Hematopoietic multipotent progenitor cell treated with erythropoietin and hydrocortisone succinate and interleukin-3 and kit ligand, for 15 days (in vitro differentiated cells): ENCODE results near the gene C5orf58.

ENCODE experiments used
- DNase-seq: peaks from one replicate; pipeline ENCODE4 v3.0.0-alpha.2; 2015; ENCODE audit warnings: low spot score

Gene C5orf58

DNA sequence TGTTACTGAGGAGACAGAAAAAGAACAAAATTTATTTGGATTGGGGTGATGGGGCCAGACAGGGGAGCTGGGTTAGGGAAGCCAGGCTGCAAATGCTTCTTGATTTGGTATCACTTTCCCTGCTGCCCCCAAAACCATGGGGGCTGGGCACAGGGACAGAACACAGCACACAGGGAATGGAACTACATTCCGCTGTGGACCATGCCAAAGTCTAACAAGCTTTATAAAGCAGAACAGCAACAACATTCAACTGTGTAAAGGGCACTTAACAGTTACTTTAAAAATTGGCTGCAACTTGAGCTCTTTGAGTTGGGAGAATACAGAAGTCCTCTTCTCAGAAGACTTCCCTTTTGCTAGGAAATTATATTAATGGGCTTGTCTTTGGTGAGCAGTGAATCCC, 23.8 kb downstream of the C5orf58 start:
- DNase-seq, result no peak

GRCh38 chr5:170257370-170257769, 24.6 kb downstream of the C5orf58 start:
- DNase-seq, result no peak

DNA sequence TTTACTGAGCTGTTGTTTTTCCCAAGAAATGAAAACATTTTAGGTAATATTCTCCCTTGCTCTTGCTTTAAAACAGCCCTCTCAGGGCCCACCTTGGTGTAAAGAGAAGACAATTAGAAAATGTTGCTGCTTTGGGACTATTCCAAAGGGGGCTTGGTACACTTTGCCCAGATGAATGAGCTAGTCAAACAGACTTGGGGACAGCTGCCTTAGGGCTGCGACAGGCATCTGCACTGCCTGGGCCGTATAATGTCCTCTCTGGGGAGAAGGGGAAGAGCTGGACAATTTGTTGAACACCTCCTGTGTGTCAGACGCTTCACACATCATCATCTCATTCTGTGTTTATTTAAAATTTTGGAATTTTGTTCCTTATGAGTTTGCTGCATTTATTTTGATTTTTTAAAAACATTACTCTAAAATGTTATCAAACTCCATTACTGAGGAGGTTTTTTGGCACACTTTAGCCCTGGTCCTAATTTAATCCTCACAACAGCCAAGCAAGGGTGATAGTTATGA, 28.8 kb downstream of the C5orf58 start:
- no peak for DNase-seq

DNA sequence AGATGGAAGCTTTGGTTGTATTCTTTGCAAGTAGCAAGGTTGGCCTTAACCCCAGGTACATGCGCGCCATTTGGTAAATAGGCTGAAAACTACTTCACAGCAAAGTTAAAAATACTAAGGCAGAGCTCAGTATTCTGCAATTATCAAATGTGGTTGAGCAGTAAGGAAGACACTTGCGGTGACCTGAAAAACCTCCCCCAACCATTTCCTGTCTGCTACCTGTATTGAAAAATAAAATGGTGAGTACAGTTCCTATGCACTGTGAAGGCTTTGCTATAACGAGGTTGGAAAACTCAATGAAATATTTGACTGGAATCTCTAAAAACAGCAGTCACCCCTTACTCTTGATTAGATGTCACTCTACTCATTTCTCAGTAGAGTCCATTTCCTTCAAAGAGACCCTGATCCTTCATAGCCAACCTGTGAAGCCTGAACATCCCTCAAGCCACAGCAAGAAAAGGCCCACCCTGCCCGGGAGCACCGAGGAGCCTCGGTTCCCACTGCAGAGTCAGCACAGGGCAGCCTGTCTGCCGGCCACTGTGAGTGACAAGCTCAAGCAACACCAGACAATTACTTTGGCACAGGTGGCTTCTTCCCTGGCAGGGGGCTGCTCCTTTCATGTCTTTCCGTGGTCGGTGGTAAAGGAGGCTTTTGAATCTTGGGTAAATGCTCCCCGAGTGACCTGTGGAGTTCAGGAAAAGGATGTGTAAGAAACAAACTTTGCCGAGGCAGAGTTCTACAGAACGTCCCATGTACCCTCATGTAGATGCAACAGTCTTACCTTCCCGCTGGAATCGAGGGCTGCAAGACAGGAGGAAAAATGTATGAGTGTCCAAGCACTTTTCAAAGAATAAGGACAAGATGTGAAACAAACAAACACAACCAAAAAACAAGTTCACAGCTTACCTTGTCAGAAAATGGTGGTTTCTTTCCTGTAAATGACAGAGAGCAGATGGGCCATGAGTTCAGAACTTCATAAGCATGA, 29.6 kb downstream of the C5orf58 start:
- no peak for DNase-seq

- DNase-seq, result no peak
Measured at GRCh38 chr5:170263906-170264305, 31.1 kb downstream of the C5orf58 start.

GRCh38 chr5:170265522-170265921, 32.7 kb downstream of the C5orf58 start:
- DNase-seq, result no peak

GRCh38 chr5:170266570-170267381, 34.0 kb downstream of the C5orf58 start:
- DNase-seq, result no peak

DNA sequence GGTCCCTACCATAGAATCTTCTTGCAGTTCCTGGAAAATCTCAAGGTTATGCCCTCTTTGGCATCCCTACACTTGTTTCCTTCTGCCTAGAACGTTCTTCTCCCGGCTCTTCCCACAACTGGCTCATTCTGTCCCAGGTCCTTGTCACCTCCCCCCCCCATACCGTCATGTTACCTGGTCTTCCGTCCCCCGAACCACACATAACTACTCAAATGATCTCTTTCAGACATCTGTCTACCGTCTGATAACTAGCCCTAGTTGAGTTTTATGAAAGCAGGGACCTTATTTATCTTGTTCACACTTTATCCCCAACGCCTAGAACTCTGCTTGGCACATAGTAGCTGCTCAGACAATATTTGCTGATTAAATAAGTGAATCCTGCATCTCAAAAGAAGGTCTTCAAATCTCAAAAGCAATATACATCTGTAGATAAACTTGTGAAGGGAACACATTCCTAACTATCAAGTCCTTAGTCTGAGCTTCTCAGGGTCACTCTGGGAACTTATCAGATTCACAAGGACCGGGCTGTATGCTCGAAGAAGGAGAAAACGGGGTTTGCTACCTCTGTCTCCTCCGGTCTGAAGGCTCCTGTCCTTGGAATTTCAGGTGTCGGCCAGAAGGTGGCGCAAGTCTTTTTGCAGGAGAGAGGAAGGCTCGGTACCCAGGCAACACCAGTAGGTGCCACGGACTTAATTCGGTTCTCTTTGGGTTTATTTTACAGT, 34.8 kb downstream of the C5orf58 start:
- DNase-seq, result peak; percentile 81

GRCh38 chr5:170268153-170268689, 35.4 kb downstream of the C5orf58 start:
- no peak for DNase-seq

GRCh38 chr5:170268884-170269283, 36.1 kb downstream of the C5orf58 start:
- no peak for DNase-seq

- no peak for DNase-seq
Measured at GRCh38 chr5:170269579-170269978, 36.8 kb downstream of the C5orf58 start.

GRCh38 chr5:170270293-170271069, 37.7 kb downstream of the C5orf58 start:
- DNase-seq, result no peak

- peak; percentile 44 for DNase-seq
Measured at GRCh38 chr5:170273968-170274710, 41.4 kb downstream of the C5orf58 start.

GRCh38 chr5:170275376-170275994, 42.7 kb downstream of the C5orf58 start:
- no peak for DNase-seq

DNA sequence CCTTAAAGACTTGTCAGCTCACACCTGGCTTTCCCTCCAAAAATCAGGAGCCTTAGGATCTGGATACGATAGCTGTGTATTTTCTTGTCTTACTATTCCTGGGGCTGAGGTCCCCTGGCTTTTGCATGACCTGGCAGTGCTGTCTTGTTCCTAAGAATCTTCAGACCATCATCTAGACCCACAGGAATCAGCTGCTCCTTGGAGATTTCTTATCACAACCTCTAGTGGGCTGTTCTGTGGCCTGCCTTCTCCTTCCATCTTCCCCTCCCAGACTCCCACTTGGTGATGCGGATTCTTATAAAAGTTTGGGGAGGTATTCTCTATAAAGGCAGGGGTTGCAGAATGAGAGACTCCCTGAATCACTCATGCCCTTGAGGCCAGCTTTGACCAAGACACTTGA, 43.4 kb downstream of the C5orf58 start:
- no peak for DNase-seq

DNA sequence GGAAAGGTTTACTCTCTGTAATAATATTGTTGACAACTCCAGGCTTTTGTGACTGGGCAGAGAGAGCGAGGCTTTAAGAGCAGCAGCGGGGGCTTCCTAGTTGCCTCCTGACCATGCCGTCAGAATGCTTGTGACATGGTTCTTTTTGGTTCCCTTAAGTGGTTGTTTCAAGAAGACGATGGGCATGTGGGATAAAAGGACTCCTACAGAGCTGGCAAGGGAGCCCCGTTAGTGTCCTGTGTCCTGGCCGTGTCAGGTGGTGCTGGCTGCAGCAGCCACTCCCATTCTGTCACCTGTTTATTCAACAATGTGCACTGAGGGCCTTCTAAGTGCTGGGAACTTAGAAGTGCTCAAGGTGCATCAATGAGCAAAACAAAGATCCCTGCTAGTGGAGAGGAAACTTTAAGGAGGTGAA, 45.1 kb downstream of the C5orf58 start:
- no peak for DNase-seq

DNA sequence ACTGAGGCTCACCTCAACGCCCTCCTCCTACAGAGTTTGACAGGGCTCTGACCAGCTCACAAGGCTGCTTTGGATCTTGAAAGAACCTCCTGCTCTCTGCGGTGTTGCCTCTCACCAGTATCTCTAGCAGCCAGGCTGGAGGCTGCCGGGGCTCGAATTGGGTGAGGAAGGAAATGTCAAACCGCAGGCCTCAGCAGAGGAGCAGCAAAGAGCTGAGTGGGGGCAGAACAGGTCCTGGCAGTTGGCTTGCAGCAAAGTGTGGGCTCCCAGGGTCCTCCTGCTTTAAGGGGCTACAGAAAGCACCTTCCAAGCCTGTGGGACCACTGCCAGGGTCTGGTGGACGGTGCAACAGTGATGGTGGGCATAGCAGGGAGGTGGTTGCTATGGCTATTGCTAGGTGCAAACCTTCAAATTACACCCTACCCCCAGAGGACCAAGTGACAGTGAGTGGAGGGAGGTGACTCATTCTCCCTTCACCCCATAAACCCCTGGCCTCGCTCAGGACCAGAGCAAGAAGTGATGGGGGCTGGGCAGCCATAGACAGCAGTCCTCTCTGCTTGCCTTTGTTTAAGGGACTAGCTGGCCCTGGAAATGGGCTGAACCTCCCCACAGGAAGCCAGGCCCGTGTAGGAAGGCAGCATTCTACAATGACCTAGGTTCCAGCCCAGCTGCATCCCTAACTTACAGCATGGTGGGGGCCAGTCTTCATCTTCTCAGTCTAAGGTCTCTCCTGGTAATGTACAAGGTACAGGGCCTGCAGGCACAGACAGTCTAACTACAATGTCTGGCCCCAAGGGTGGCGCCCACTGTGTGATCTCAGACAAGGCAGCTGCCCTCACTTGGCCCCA, 46.0 kb downstream of the C5orf58 start:
- no peak for DNase-seq

DNA sequence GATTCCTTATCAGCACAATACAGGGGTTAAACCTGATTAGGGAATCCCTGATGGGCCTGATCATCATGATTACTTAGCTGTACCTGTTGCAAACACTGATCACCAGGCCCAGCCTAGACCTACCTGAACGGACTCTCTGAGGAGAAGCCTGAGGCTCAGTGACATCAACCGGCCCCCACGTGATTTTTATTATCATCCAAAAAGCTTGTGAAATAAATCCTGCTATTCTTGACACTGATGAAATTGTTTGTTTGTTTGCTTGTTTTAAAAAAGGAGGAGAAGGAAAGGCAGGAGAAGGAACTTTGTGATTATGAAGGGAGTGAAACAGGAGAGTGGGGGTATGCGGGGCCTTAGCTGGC, 46.7 kb downstream of the C5orf58 start:
- no peak for DNase-seq

- DNase-seq, result no peak
Measured at GRCh38 chr5:170280011-170280493, 47.3 kb downstream of the C5orf58 start.
